NCI-H748 treated with DMSO at 0.1 percent for 48 hours (cell line): ENCODE results near the gene MIER1.
"Not testable (repeated sequence)": the region's sequence is repeated elsewhere in the genome, so short reads cannot be mapped to it uniquely, and the experiment has no call there.

Experiments
- DNase-seq: peaks from one replicate; lab custom pipeline; 2025; lab: John Stamatoyannopoulos, UW

The MIER1 gene

DNA sequence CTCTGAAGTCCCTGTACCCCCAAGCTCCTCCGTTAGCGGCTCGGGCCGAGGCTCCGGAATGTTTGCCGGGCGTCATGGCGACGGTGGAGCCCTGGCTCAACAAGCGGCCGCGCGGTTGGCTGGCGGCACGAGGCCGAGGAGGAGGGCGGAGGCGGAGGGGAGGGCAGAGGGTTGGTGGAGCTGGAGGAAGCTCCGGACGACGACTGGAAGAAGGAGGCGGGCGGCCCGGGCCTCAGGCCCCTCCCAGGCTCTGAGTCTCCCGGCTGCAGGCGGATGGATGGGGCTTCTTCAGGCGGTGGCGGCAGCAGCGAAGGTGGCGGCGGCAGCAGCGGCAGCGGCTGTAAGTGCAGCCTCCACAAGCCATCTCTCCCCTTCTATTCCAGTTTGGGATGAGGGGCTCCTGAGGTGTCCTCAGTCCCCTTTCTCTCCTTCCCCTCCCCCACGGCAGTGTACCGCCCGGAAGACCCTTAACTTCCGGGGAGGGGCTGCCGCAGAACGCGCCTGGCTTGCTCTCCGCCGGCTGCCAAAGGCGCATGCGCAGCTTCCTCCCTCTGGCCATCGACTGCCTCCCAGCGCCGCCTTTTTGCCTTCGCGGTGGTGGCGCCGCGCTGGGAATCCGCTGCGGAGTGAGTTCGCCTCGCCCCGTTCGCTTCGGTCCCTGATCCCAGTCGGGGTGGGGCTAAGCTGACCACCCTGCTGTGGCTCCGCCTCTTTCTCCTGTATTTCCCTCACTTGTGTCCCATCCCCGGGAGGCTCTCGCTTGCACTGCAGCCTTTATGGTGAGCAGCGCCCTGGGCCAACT is at the start of gene MIER1, which contains the start of gene DNAI4:
Gene MIER1, plus strand, starts transcription at position 235 of the 802 bp plus-strand sequence. Its CDS starts 39 bp downstream, at position 274.
Gene DNAI4, minus strand, starts transcription at position 101 of the 802 bp plus-strand sequence. Its CDS starts 25 bp downstream, at position 76.
- DNase-seq = peak; percentile 97

- no peak for DNase-seq
Measured at GRCh38 chr1:66876664-66877063, 48.1 kb upstream of the MIER1 start.

DNA sequence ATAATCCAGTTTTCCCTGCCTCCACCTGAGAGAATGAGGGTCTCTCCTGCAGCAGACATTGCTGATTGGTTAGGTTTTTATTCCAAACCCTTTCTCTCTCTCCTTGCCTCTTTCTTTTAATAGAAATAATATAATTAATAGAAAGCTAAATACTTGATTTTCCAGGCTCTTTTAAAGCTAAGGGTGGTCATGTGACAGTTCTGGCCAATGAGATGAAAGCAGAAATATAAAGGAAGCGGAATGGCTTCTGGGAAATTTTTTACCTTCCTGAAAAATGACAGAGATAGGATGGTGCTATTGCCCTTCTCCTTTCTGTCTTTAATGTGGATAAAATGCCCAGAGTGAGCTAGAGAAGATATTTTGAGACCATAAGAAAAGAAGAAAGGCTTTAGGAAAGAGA is 35.8 kb upstream of the MIER1 start:
- no peak for DNase-seq

DNA sequence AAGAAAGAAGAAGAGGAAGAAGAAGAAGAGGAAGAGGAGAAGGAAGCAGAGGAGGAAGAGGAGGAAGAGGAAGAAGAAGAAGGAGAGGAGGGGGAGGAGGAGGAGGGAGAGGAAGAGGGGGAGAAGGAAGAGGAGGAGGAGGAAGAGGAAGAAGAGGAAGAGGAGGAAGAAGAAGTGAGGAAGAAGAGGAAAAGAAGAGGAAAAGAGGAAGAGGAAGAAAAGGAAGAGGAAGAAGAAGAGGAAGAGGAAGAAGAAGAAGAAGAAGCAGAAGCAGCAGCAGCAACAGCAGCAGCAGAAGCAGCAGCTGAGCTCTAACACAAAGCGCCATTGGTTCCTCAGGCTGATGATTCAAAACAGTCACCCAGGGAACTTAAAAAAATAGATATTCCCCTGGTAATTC is 34.2 kb upstream of the MIER1 start:
- no peak for DNase-seq

DNA sequence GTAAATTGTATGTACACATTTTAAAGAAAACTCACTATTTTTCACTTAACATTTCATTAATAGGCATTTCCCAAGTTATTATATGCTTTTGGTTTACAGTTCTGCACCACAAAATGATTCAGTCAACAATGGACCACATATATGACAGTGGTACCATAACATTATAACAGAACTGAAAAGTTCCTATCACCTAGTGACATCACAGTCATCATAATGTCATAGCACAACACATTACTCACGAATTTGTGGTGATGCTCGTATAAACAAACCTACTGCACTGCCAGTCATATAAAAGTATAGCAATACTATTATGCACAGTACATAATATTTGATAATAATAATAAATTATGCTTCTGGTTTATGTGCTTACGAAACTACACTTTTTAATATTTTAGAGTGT is 31.1 kb upstream of the MIER1 start:
- DNase-seq = no peak

DNA sequence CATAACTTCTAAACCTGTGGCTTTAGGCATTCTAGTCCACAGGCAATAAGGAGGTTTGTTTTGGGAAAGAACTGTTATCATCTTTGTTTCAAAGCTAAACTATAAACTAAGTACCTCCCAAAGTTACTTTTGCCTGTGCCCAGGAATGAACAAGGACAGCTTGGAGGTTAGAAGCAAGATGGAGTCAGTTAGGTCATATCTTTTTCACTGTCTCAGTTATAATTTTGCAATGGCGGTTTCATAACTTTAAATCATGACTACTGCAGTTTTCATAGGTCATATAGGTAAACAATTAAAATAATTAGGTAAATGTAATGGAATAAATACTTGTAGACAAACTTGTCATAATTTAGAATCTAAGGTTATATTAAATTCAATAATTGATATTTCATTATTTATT is 9.6 kb upstream of the MIER1 start:
- DNase-seq = not testable (repeated sequence)

DNA sequence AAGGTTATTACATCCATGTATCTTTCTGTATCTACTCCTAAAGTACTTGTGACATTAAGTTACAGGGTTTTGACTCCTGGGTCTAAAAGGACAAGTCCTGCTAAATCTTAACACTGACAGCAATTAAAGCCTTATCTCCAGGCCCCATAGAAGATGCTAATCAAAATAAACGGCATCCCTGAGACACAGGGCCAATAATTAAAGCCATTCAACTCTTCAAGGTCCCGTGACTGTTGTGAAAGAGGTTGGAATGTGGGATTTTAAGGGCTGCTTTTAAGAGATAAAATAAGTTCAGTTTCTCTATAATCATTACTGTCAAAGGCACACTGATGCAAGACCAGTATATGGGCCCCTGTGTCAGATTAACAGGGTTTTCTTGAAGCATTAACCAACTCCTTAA is 8.5 kb upstream of the MIER1 start:
- no peak for DNase-seq

DNA sequence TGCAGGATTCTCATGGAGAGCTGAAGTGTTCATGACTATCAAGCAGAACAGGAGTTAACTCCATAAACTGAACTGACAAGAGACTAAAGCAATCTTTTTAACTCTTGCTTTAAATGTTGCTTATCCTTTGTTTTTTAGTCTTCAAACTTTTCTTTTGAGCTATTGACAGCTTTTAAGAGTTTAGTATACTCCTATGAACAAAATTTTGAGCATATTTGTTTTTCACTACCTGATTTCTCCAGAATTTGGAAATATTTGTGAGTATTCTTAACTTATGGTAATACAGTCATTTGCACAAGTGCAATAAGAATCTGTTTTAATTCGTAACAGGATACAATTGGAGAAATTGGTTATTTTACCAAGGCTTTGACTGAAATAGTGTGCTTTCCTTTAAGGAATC is 7.3 kb upstream of the MIER1 start:
- no peak for DNase-seq

- no peak for DNase-seq
Measured at GRCh38 chr1:66919063-66919462, 5.7 kb upstream of the MIER1 start.

DNA sequence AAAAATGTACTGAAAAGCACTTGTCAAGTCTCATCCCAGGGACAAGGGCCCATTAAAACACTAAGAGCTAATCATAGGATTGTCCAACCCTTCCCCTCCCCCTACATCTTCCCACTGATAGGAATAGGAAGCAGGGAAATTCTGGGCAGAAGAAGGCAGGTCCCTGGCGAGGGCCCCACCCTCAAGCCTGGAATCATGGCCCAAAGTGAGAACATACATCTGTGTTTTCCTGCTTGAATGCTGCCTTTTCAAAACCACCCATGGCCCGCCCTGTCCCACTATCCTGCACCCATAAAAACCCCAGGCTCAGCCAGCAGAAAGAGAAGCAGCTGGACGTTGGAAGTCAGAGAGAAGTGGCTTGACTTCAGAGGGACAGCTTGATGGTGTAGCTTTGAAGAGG is 5.0 kb upstream of the MIER1 start:
- DNase-seq = no peak

DNA sequence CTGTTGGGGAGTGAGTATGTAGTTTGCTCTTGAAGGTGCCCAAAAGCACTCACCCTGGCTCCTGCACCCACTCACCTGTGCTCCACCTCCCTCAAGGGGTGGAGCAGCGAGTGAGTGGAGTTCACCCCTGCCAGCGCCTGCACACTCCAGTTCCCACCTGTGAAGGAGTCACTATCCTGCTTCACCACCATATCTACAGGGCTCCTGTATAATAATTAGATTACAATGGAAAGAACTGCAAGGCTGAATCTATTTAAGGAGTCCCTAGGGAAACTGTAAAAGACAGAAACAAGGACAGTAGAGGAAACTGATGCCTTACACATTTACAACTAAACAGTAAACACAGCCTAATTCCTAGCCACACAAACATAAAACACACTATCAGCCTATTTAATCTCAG is 4.2 kb upstream of the MIER1 start:
- no peak for DNase-seq

GRCh38 chr1:66925558-66925910 is 744 bp downstream of the MIER1 start:
- no peak for DNase-seq

- DNase-seq = peak; percentile 44
Measured at GRCh38 chr1:66925944-66926343, 1.2 kb downstream of the MIER1 start.

DNA sequence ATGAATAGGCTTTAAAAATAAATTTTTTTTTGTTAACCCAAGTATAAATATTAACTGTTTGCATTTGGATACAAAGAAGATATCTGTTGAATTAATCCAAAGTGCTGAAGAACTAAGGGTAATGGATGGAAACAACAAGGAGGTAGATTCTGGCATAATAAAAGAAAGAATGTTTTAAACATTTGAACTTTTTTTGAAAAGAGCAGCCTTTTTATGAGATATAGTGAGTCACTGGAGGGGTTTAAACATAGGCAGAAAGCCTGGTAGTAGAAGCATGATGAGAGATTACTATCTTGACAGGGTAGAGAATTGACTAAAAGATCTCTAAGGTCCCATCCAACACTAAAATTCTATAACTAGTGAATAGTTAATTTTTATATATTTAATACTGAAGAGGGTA is 2.7 kb downstream of the MIER1 start:
- DNase-seq = no peak

DNA sequence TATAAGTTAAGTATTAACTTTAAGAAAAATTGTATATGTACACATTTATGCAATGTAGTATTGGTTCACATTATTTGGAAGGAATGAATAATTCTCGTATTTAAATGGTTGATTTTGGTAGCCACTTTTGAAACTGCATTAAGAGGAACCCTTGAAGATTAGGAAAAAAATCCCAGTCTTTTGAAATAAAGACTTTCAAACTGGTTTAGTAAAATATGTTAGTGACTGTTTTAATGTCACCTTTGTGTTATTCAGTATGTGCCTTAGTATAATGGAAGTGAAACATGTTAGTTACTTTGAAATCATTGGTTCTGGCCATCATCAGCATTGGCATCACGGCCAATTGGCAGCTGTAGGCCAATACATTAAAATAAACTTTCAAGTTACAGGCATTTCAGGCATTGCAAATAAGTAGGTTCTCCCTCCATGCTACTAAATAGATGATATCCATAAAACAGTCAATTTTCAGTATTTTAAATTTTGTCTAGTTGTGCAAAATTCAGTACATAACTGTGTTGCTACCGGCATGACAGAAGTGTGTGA is 4.4 kb downstream of the MIER1 start:
- DNase-seq = no peak

DNA sequence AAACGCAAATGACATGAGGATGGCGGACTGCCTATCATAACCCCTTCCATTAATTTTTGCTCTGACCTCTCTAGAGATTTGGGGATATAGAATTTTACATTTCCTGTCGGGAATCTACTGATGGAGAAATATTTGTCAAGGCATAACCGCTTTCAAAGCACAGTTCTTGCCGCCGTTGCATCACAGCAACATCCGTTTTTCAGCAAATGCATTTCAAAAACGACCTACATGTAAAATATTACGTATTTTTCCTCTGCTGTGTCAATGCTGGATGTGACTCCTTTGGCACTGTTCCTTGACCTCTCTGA is 4.9 kb downstream of the MIER1 start:
- no peak for DNase-seq

- DNase-seq = peak; percentile 91
Measured at GRCh38 chr1:66929999-66930822, 5.4 kb downstream of the MIER1 start.

DNA sequence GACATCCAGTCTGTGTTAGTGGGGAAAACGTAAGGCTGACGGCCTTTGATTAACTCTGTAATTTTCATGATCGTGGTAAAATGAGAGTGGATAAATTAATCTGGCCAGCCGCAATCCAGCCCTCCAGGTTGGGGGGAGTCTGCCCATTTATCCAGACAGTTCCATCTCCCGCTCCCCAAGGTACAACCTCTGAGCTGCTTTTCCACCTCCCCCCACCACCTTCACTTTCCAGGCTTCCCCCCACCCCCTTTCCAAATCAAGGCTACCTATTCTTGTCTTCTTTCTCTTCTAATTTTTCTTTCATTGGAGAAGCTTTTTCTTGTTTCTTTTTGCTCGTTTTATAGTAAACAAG is 6.0 kb downstream of the MIER1 start:
- no peak for DNase-seq

DNA sequence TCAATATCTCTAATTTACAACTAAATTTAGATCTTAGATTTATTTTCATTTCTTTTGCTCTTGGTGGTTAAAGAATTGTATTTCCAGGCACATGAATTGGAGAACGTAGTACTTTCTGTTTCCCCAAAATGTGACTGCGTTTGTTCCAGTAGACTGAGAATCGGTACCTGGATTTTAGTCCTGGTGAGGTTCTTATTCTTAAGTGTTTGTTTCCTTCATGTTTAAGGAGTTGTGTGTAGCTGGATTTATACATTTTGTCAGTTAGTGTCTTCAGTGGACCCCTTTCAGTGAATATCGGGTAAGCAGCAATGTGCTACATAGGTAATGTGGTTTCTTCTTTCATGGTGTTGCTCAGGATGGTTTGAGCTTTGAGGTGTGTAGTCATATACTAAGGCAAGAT is 6.8 kb downstream of the MIER1 start:
- DNase-seq = no peak

- no peak for DNase-seq
Measured at GRCh38 chr1:66932291-66932690, 7.5 kb downstream of the MIER1 start.

DNA sequence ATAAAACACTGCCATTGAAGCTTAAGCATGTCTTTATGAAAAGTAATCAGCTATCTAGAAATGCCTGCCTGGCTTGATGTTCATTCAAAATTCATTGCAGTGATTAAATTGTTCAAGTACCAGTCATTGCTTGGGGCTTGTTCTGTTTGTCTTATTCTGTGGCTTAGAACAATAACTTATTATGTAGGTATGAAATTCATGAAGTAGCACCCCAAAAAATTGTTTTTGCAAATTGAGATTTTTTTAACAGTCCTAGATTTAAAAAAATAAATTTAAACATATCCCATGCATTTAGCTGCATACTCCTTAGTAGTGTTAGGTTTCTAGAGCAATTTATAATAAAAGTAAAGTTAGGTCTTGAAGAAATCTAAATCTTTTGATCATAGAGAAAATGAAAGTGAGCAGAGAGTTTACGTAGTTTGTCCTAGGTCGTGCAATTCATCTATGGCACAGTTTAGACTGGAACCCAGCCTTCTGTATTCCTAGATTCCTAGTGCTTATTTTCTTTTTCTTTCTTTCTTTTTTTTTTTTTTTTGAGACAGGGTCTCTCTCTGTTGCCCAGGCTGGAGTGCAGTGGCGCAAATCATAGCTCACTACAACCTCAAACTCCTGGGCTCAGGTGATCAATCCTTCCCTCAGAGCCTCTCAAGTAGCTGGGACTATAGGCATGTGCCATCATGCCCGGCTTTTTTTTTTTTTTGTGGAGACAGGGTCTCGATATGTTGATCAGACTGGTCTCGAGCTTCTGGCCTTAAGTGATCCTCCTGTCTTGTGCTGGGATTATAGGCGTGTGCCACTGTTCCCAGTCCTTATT is 9.3 kb downstream of the MIER1 start:
- DNase-seq = no peak

DNA sequence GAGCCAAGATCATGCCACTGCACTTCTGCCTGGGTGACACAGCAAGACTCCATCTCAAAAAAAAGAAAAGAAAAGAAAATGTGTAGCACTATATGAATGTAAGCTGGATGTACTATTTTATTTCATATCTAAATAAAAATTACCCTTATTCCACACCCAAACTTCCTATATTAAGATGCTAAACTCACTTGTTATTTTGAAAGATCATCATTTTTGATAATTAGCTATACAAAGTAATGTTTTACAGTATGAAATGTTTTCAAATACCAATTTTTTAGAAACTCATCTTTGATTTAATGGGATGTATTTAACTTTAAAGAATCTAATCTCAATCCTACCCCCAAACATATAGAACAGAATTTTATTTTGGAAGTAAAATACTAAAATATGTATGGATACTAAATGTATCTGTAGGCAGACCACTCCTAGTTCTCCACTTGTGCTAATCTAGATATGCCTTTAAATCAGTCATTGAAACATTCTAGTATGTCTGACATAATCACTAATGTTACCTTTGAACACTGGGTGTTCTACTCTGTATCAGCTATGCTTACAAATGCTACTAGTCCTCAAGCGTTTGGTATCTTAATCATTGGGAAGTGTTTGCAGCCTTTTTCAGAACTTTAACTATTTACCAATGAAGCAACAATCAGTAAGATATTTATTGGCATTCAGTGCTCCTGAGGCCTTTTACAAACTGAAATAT is 12.9 kb downstream of the MIER1 start:
- DNase-seq = no peak
